K562 (cell line): ENCODE measurements around the gene CDH2. TPM values are rescaled to one million over a fixed set of nuclear protein-coding genes. Genes with fewer than 3 reads are reported as not detected.

Source experiments
- ATAC-seq: fragments of 200-7000 bp; cut with Tn5 transposase; 3 replicates; pipeline ENCODE4 v1.9.1; 2020; ENCODE audit warnings: moderate library complexity
- BruUV-seq: library from RNA; stranded (reverse); fragments of 400-500 nt; replicated peaks from 2 replicates; lab custom pipeline; 2021; lab: Mats Ljungman, UMichigan
- CTCF ChIA-PET: fragments of 300-600 bp; formaldehyde crosslinking; extraction: SDS; loops from one replicate; lab custom pipeline; 2021; ENCODE audit warnings: low intra/inter-chr PET ratio; lab: Yijun Ruan, JAX
- POLR2A ChIA-PET: fragments of 300-600, 350-650 bp; sonication (Branson Sonifier 250); formaldehyde crosslinking; extraction: SDS; loops from one replicate; lab custom pipeline; 2021; ENCODE audit warnings: antibody characterized with exemption, inconsistent platforms; lab: Yijun Ruan, JAX
- DNase-seq, 4 experiments: peaks; one replicate each; pipeline versions ENCODE4 v3.0.0 to v3.0.0-alpha.2; 2011 to 2018; ENCODE audit warnings: low spot score in 3 of 4, mixed read lengths in 3 of 4; ENCODE audit errors: extremely low read depth in 1 of 4
- FAIRE-seq: peaks from 2 replicates; lab custom pipeline; 2011; peaks lifted over from hg19 to GRCh38; lab: Jason Lieb, UNC
- H2AFZ ChIP-seq: 2 replicates; pipeline ENCODE4 v1.6.0; 2011; ENCODE audit warnings: low read depth, low read length, control low read depth, inconsistent platforms
- H3K27ac ChIP-seq: fragments of 200-600 bp; 3 replicates; pipeline ENCODE4 v1.8.0; 2011; ENCODE audit warnings: low read depth, mild to moderate bottlenecking, control low read depth, inconsistent platforms, low read length, moderate library complexity, mixed read lengths; ENCODE audit errors: extremely low read depth
- H3K27me3 ChIP-seq, 2 experiments: fragments of 300-600 bp in 1 of 2; 2 replicates in 1 of 2; 3 replicates in 1 of 2; pipeline versions ENCODE4 v1.6.0 to v1.8.0; 2011; ENCODE audit warnings: inconsistent platforms in 2 of 2, low read length in 2 of 2, mild to moderate bottlenecking in 1 of 2, mixed read lengths in 1 of 2, moderate library complexity in 1 of 2; ENCODE audit not compliant: control insufficient read depth in 2 of 2, insufficient read depth in 2 of 2
- H3K36me3 ChIP-seq: fragments of 300-600 bp; 3 replicates; pipeline ENCODE4 v1.8.0; 2011; ENCODE audit warnings: mild to moderate bottlenecking, low read length, inconsistent platforms; ENCODE audit not compliant: control insufficient read depth, insufficient read depth
- H3K4me1 ChIP-seq, 2 experiments: fragments of 200-600 bp in 1 of 2; replicated peaks in 1 of 2; 2 replicates in 1 of 2; 3 replicates in 1 of 2; pipeline versions ENCODE4 v1.5.1 to v1.8.0; 2011; ENCODE audit warnings: inconsistent platforms in 2 of 2, low read length in 2 of 2, mild to moderate bottlenecking in 1 of 2, mixed read lengths in 1 of 2, moderate library complexity in 1 of 2; ENCODE audit not compliant: control insufficient read depth in 2 of 2, insufficient read depth in 2 of 2
- H3K4me2 ChIP-seq: 2 replicates; pipeline ENCODE4 v1.6.1; 2011; ENCODE audit warnings: low read length, control low read depth, inconsistent platforms, mixed read lengths; ENCODE audit not compliant: insufficient read depth
- H3K4me3 ChIP-seq: fragments of 200-600 bp; sonication (generic), shearing (Covaris generic); 2 replicates; pipeline ENCODE4 v1.5.1; 2016; ENCODE audit warnings: control low read depth, inconsistent platforms
- H3K79me2 ChIP-seq: fragments of 200-600 bp; 3 replicates; pipeline ENCODE4 v1.8.0; 2011; ENCODE audit warnings: low read length, inconsistent platforms; ENCODE audit not compliant: control insufficient read depth, insufficient read depth
- H3K9ac ChIP-seq, 2 experiments: 2 replicates each; pipeline versions ENCODE4 v1.6.0 to v1.6.1; 2011; ENCODE audit warnings: low read depth in 2 of 2, low read length in 2 of 2, control low read depth in 1 of 2, inconsistent platforms in 1 of 2, mild to moderate bottlenecking in 1 of 2, mixed read lengths in 1 of 2; ENCODE audit not compliant: insufficient read depth in 1 of 2
- H3K9me1 ChIP-seq: one replicate; pipeline ENCODE4 v1.6.0; 2011; ENCODE audit warnings: inconsistent platforms, mild to moderate bottlenecking, low read length, moderate library complexity; ENCODE audit not compliant: control insufficient read depth, insufficient read depth
- H3K9me3 ChIP-seq: replicated peaks from 2 replicates; pipeline ENCODE4 v1.5.1; 2011; ENCODE audit warnings: low read depth, low read length, inconsistent platforms; ENCODE audit not compliant: control insufficient read depth, insufficient read depth
- H4K20me1 ChIP-seq: replicated peaks from 2 replicates; pipeline ENCODE4 v1.6.1; 2011; ENCODE audit warnings: low read length, inconsistent platforms, mixed read lengths; ENCODE audit not compliant: control insufficient read depth, insufficient read depth
- ATF7 ChIP-seq: fragments of 450-650 bp; IDR thresholded peaks from 2 replicates; pipeline ENCODE4 v1.7.1; 2014; ENCODE audit warnings: mild to moderate bottlenecking, moderate library complexity
- CGGBP1 ChIP-seq: fragments of 250-450 bp; sonication (Bioruptor Pico); IDR thresholded peaks from 2 replicates; pipeline ENCODE4 v1.9.0; 2021; ENCODE audit warnings: mild to moderate bottlenecking
- DACH1 ChIP-seq: fragments of 450-650 bp; IDR thresholded peaks from 2 replicates; pipeline ENCODE4 v1.6.1; 2018; ENCODE audit not compliant: partially characterized antibody
- ESRRA ChIP-seq: fragments of 450-650 bp; IDR thresholded peaks from 2 replicates; pipeline ENCODE4 v1.6.1; 2014; ENCODE audit warnings: low read depth, mild to moderate bottlenecking, moderate library complexity, borderline replicate concordance
- ETS2 ChIP-seq: IDR thresholded peaks from 2 replicates; pipeline ENCODE4 v1.6.1; 2016; ENCODE audit warnings: borderline replicate concordance, missing genetic modification characterization, mild to moderate bottlenecking, moderate library complexity, missing compliant biosample characterization; ENCODE audit not compliant: poor library complexity, severe bottlenecking
- ETV5 ChIP-seq: sonication (generic); formaldehyde crosslinking; IDR thresholded peaks from 2 replicates; pipeline ENCODE4 v1.4.0; 2020; ENCODE audit warnings: low read depth, mild to moderate bottlenecking, missing genetic modification reagents
- FUS ChIP-seq: fragments of 200-400 bp; formaldehyde crosslinking; optimal IDR thresholded peaks from 2 replicates; pipeline ENCODE3; 2017; ENCODE audit warnings: low read depth, low read length
- HCFC1 ChIP-seq: IDR thresholded peaks from 2 replicates; pipeline ENCODE4 v1.6.1; 2012; ENCODE audit warnings: low read depth, low read length, improper control_type of control experiment
- NONO ChIP-seq, 2 experiments: fragments of 200-400 bp in 1 of 2; fragments of 450-650 bp in 1 of 2; formaldehyde crosslinking in 1 of 2; IDR thresholded peaks; 2 replicates each; pipeline ENCODE4 v1.6.1; 2017; ENCODE audit warnings: low read depth in 2 of 2, mild to moderate bottlenecking in 2 of 2, moderate library complexity in 2 of 2, low read length in 1 of 2
- PCBP1 ChIP-seq: fragments of 200-400 bp; formaldehyde crosslinking; IDR thresholded peaks from 2 replicates; pipeline ENCODE4 v1.6.1; 2018; ENCODE audit warnings: mild to moderate bottlenecking, low read depth, low read length; ENCODE audit not compliant: poor library complexity, severe bottlenecking
- PHB ChIP-seq: fragments of 250-450 bp; sonication (Bioruptor Pico); IDR thresholded peaks from 2 replicates; pipeline ENCODE4 v1.5.0; 2021
- PML ChIP-seq: IDR thresholded peaks from 2 replicates; pipeline ENCODE4 v1.6.1; 2012; ENCODE audit warnings: low read length, inconsistent platforms
- SNIP1 ChIP-seq: fragments of 450-650 bp; IDR thresholded peaks from 2 replicates; pipeline ENCODE4 v1.7.1; 2017; ENCODE audit warnings: low read depth, mild to moderate bottlenecking
- SREBF1 ChIP-seq: fragments of 150-350 bp; IDR thresholded peaks from 2 replicates; pipeline ENCODE4 v1.6.1; 2014; ENCODE audit warnings: antibody characterized with exemption, low read depth, low read length, borderline replicate concordance
- YBX1 ChIP-seq: fragments of 450-650 bp; IDR thresholded peaks from 2 replicates; pipeline ENCODE4 v1.7.1; 2016; ENCODE audit warnings: mild to moderate bottlenecking
- ZBTB7A ChIP-seq: IDR thresholded peaks from 2 replicates; pipeline ENCODE4 v1.6.1; 2011; ENCODE audit warnings: low read depth, mild to moderate bottlenecking, low read length, moderate library complexity, borderline replicate concordance; ENCODE audit not compliant: control insufficient read depth
- ZNF644 ChIP-seq: fragments of 200-800 bp; sonication (Bioruptor generic); IDR thresholded peaks from 2 replicates; pipeline ENCODE4 v1.6.1; 2016; ENCODE audit warnings: low read depth, missing genetic modification characterization, missing compliant biosample characterization
- WGBS: fragments of 100-300 bp; shearing (Covaris generic); methylation state at CpG from one replicate; pipeline ENCODE4 v1.1.6; 2016; ENCODE audit warnings: low coverage, mixed read lengths; ENCODE audit not compliant: insufficient coverage; ENCODE audit errors: missing lambda C conversion rate; 5-methylcytosine and 5-hydroxymethylcytosine counted together
- in situ Hi-C: fragments of 300-500 bp; cut with MboI; formaldehyde crosslinking; loops from 4 replicates; pipeline ENCODE4 v1.15.0; 2018; ENCODE audit warnings: inconsistent platforms, mixed read lengths
- intact Hi-C: fragments of 100-400 bp; cut with micrococcal nuclease; formaldehyde crosslinking; loops from 2 replicates; pipeline ENCODE4 v1.14.2; 2022
- polyA plus RNA-seq, 8 experiments: library from polyadenylated mRNA; depleted of rRNA in 4 of 8; stranded (reverse) in 5 of 8; unstranded in 3 of 8; fragments of >200 nt; fragmentation: Nextera tagmentation in 2 of 8; fragmentation: Illumina TruSeq in 1 of 8; extraction: Ambion mirVana in 2 of 8; extraction: Trizol in 1 of 8; gene quantifications; 2 replicates each; pipeline versions ENCODE4 v1.2.1 to v1.2.3, GENCODE V29; 2011 to 2014; ENCODE audit warnings: inconsistent platforms in 1 of 8, missing spikeins in 1 of 8
- total RNA-seq, 7 experiments: library from RNA; depleted of rRNA in 6 of 7; stranded (reverse); fragments of >200 nt in 6 of 7; fragmentation: Illumina TruSeq in 2 of 7; extraction: Trizol in 2 of 7; gene quantifications; 2 replicates each; pipeline versions ENCODE4 v1.2.1 to v1.2.3, GENCODE V29; 2011 to 2021; ENCODE audit warnings: low replicate concordance in 1 of 7
- TF ChIP-seq, protein P1 (sequence below): conservative IDR thresholded peaks from 2 replicates; pipeline ENCODE4 v1.6.1; 2011; ENCODE audit warnings: low read depth, mild to moderate bottlenecking, low read length; ENCODE audit not compliant: control insufficient read depth
- TF ChIP-seq, protein P2 (sequence below): sonication (generic); formaldehyde crosslinking; IDR thresholded peaks from 2 replicates; pipeline ENCODE4 v1.8.0; 2022; ENCODE audit warnings: mild to moderate bottlenecking, low read depth, missing genetic modification reagents

The CDH2 gene
- total and polyA plus RNA-seq, 9 of the 15 experiments (the other 6 are each of a cell fraction or from before 2014, with no cell fraction given): 0.04 TPM; not detected in 8

DNA sequence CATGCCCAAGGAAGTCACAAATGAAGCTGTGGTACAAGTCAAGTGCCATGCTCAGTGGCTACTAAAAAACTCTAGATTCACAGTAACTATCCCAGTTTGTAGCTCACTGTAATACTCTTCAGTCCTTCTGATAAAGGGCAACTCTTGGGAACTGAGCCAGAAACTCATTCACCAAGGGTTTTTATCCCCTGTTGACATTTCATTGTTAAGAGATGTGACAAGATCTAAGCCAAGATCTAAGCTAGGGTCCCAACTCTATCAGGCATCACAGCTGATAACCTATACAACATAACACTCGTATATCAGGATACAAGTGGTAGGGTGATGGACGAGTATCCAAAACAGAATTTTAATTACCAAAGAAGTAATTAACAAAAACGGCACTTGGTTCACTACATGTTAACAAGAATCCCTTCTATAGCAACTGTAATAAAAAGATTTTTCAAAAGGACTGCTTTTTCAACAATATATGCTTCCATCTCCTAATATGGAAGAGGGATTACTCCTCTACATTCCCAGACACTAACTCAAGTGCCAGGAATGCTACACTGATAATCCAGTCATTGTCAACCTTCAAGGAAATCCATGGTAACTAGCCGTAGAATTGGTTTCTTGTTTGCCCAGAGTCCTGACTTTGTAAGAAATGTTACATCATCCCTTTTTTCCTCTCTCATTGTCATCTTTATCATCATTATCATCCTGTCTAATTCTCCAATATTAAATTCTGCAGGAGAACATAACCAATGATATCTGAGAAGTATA, 111.7 kb downstream of the CDH2 start:
- Histone ChIP-seq H3K4me2 (no peak overlapping the region), H4K20me1 (no peaks in the 10 kb centered on the region), H3K27ac (no peak overlapping the region), H3K27me3 (no peaks in the 10 kb centered on the region), H3K4me1 (no peaks in the 10 kb centered on the region), H3K9me3 (no peaks in the 10 kb centered on the region; the same call in 1 of the 2 replicates), H3K9ac (no peak overlapping the region), H3K79me2 (no peaks in the 10 kb centered on the region), H3K36me3 (no peaks in the 10 kb centered on the region), H2AFZ (no peak overlapping the region), H3K4me3 (no peak overlapping the region), H3K9me1 (no peaks in the 10 kb centered on the region)
- intact Hi-C loops: no loop called here
- WGBS: 1% methylated on average over 4 of the region's 4 CpGs
- CTCF ChIA-PET: no interaction called here
- DNase-seq (no peak), FAIRE-seq (no peak), ATAC-seq (no peak)
- BruUV-seq: no TSS peak
- in situ Hi-C loops: no loop called here
- POLR2A ChIA-PET: no interaction called here
- TF ChIP-seq, protein P1, sequence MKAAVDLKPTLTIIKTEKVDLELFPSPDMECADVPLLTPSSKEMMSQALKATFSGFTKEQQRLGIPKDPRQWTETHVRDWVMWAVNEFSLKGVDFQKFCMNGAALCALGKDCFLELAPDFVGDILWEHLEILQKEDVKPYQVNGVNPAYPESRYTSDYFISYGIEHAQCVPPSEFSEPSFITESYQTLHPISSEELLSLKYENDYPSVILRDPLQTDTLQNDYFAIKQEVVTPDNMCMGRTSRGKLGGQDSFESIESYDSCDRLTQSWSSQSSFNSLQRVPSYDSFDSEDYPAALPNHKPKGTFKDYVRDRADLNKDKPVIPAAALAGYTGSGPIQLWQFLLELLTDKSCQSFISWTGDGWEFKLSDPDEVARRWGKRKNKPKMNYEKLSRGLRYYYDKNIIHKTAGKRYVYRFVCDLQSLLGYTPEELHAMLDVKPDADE: no peak
- no peak for TF ChIP-seq FUS
- TF ChIP-seq PML: no peak
- no peak for TF ChIP-seq ETS2 (tag)
- no peak for TF ChIP-seq CGGBP1 (CRISPR knock-in tag)
- no peak for TF ChIP-seq YBX1
- TF ChIP-seq SNIP1: no peak
- no peak for TF ChIP-seq ATF7
- no peak for TF ChIP-seq NONO (IDR thresholded peaks at IDR 0.05; ENCODE audit: low read depth in 2 of 2, low read length in 1 of 2)
- TF ChIP-seq, protein P2, sequence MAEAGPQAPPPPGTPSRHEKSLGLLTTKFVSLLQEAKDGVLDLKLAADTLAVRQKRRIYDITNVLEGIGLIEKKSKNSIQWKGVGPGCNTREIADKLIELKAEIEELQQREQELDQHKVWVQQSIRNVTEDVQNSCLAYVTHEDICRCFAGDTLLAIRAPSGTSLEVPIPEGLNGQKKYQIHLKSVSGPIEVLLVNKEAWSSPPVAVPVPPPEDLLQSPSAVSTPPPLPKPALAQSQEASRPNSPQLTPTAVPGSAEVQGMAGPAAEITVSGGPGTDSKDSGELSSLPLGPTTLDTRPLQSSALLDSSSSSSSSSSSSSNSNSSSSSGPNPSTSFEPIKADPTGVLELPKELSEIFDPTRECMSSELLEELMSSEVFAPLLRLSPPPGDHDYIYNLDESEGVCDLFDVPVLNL (CRISPR knock-in tag): no peak
- TF ChIP-seq ETV5 (CRISPR knock-in tag): no peak
- TF ChIP-seq ZBTB7A: no peak
- no peak for TF ChIP-seq PCBP1
- no peak for TF ChIP-seq SREBF1
- TF ChIP-seq PHB: no peak
- TF ChIP-seq DACH1: no peak
- no peak for TF ChIP-seq ZNF644 (tag)
- no peak for TF ChIP-seq ESRRA
- TF ChIP-seq HCFC1: no peak
